Stimulated activated CD4-positive, alpha-beta T cell treated with anti-CD3 and anti-CD28 coated beads, Interleukin-4, amount 100 ng/mL, for 24 hours (primary cell): ENCODE results near the gene PLEKHA8.
"Not testable (repeated sequence)": the region's sequence is repeated elsewhere in the genome, so short reads cannot be mapped to it uniquely, and the experiment has no call there.

ENCODE experiments used
- DNase-seq: peaks from one replicate; pipeline ENCODE4 v3.0.0-alpha.2; 2020

PLEKHA8 gene

DNA sequence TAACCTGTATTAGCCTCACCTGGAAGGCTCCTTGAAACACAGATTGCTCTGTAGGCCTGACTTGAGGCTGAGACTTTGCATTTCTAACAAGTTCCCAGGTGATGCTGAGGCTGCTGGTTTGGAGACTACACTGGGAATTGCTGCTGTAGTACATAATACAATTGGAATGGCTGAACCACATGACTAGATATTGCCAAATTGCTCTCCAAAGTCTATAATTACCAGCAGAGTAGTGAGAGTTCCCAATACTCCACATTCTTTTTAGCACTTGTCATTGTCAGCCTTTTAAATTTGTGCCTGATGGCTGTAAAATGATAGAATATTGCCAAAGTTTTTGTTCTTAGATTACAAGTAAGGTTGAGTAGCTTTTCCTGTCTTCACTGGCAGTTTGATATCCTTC lies 39.9 kb downstream of the PLEKHA8 start:
- no peak for DNase-seq

DNA sequence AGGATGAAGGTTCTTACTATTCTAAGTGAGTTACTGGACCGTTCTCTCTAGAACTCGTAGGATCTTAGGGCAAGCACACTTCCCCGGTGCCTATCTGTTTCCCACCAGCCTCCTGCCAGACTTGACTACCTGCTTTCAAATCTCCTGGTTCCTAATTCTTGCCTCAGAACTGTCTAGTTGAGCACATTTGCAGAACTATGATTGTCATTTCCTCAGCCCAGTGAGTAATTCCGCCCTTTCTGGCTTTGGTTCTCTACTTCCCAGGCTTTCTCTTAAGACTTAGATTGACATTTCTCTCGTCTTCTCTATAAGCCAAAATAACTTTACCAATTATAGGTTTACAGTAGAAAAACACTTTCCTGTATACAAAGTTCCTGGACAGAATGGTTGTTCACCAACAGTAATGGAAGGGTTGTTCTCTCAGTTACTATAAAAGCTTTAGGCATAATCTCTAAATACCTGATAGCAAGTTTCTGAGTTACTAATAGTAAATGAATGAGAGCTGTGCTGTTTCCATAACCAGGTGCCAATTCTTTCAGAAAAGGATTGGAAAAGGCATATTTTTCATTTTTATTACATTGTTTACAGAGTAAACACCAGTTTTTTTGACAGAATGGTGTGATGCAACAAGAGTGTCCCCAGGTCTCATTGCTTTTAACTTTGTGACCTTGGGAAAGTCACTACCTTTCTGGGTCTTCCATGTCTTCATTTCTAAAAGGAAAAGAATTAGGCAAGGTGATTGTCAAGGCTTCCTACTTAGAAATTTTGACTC lies 41.1 kb downstream of the PLEKHA8 start:
- no peak for DNase-seq

DNA sequence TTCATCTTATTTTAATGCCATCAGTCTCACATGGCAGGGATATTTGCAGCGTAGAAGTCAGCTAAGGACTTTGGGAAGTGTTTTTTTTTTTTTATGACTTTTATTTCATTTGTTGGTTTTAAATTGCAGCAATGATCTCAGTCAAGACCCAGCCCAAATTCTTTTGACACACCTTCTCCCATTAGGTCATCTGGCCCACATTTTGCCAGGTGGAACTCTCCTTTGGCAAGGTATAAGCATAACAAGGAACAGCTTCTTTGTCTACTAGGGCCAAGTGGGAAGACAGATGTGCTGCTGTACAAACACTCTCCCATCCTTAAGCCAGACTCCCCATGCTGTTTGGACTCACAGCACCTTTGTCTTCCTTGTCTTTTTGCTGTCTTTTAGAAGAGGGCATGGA lies 41.8 kb downstream of the PLEKHA8 start:
- no peak for DNase-seq

DNA sequence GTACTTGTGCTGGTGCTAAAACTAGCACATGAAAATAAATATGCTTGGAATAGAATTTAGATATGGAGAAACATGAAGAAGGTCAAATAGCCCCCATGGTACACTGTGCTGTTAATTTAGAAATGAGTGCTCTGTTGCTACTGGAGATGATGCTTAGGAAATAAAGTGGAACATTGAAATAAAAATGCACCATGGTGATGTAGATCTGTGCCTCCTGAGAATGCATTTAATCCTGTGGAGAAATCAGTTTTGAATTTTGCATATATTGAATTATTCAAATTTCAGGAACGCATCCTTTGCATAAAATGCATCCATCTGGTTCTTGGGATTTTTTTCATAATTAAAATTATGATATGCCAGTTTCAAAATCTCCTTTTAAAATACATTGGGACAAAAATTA lies 44.5 kb downstream of the PLEKHA8 start:
- no peak for DNase-seq

DNA sequence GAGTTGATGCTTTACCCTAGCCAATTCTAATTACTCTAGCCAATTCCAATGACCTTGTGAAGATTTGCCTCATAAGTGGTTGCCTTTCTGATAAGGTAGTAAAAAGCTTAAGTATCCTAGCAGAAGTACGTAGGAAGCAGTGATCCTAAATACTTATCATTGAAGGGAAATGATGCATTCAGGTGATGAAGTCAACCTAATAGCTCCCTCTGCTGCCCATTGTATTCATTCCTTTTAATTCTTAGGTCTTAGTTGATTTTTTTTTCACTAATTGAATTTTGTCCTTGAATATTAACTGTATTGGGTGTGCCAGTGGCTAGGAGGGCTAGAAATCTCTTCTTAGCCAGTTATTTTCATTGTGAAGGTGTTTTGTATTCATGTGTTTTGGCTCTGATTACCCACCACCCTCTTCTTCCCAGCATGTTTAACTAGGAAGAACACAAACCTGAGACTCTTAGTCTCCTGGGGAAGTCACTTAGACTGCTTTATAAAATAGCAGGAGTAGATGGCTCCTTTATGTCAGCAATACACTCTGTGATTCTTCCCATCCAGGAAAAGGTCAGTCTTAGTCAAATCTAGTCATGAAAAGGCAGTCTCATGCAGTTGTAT lies 46.3 kb downstream of the PLEKHA8 start:
- no peak for DNase-seq

DNA sequence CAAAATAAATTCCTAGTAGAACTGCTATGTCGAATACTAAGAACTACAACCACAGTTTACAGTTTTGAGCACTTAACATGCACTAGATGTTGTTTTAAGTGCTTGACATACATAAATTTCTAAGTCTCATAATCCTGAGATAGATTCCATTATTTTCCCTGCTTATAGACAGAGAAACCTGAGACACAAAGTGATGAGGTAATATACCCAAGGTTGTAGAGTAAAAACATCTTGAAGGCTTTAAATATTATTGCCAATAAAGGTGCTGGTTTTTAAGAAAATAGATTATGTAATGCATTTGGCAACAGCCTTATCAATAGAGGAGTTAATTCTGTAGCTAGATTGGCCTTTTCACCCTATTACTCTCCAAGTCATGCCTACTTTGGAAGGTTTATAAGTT lies 48.2 kb downstream of the PLEKHA8 start:
- no peak for DNase-seq

DNA sequence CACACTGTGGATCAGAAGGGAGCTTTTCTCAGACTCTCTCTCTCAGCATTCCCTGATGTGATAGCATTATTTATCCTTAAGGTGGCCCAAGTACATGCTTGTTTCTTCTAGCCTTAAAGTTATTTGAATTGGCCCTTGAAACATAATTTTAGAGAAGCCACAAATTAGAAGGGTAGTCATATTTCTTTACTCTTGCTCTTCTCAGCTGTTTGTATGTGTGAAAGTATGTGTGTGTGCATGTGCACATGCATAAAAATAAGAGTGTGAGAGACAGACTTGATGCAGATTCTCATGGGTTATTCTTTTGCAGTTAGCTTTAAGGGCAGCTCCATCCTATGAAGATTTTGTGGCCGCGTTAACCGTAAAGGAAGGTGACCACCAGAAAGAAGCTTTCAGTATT lies 50.1 kb downstream of the PLEKHA8 start:
- DNase-seq, result no peak

DNA sequence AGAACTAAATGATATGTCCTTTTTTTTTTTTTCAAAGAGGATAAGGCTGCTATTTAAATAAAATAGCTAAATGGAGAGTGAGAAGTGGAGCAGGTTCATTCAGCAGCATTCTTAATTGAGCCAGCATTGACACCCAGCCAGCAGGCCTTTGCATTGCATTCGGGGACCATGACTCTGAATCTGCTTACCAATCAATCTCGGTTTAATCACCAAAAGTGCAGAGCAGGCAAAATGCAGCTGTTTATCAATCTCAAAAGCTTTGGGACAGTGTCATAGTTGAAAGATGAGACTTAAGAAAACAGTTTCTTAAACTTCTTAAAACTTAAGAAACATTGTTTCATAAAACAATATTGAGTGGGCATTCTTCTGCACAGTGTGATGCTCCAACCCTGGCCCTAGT lies 51.7 kb downstream of the PLEKHA8 start:
- DNase-seq, result no peak

DNA sequence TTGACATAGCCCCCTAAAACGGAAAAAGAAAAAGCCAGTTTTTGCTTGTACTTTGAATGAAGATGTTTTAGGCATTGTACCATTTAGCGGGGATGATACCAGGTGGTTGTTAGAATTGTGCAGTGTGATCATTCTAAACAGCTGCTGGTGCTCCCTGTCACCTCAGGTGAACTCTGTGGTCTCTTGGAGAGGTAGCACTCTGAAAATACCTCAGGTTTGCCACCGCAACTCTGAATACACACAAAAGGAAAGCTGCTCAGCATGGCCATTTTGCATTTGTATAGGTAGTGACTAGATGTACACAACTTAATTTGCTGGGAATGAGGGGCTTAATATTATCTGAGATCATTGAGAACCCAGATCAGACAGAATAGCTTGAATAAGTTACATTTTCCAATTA lies 52.6 kb downstream of the PLEKHA8 start:
- no peak for DNase-seq

DNA sequence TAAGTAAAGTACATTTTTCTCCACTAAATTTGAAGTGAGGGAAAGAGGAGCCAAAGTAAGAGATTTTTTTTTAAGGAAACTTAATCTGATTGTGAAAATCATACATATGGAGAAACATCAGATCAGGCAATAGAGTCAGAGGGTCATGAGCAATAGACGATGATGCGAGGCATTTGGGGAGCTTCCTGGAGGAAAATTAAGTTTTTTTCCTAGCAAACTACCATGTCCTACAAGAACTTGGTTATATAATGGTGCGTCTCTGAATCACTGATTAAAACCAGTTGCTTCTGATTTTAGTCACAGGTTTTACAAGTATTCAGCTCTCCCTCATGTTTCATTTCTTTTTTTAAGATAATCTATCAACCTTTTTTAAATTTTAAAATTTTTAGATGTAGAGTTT lies 54.5 kb downstream of the PLEKHA8 start:
- DNase-seq, result no peak

DNA sequence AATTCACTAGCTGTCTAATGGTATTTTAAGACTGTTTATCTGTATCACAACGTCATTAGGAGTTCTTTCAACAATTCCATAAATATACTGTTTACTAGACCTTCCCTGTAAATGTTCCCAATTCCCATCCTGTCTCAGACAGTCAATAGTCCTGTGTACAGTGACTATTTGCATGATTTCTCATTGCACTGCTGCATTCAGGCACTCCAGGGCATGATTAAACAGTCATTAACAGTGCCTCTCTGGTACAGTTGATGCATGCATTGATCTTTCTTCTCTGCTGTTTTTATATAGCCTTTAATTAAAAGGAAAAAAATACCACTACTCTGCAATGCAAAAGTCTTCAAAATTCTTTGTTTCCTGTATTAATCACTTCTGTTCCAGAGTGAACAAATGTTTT lies 55.1 kb downstream of the PLEKHA8 start:
- no peak for DNase-seq

DNA sequence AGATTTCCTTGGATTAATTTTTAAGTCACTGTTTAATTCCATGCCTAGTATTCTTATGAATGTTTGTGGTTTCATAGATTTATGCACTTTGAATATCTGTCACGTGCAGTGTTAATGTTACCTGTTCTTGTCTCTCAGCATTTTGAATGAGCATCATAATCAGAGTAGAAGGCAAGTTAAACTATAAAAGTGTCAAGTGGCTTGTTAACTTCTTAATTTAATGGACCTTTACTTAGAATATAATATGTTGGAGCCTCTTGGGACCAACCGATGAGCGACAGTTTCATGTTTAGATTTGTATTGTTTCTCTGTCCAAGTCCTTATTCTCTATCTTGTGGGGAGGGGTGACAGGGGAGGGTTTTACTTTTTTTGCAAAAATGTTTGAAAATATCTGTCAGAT lies 56.0 kb downstream of the PLEKHA8 start:
- no peak for DNase-seq

DNA sequence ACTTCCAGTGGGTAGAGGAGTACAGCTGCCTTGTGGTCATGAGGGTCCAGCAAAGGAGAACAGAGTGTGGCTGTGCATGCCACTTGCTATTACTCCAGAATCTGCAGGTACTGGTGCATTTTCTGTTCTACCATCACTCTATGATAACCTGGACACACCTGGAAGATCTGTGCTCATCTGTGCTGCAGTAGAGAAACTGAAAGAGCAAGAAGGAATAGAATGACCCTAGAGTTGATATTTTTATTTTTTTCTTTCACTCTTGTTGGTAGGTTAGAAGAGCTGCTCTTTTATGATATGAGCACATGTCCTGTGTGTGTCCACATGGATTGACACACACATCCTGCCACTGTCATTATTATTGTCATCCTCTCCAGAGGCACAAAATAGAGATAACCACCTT lies 58.3 kb downstream of the PLEKHA8 start:
- no peak for DNase-seq

DNA sequence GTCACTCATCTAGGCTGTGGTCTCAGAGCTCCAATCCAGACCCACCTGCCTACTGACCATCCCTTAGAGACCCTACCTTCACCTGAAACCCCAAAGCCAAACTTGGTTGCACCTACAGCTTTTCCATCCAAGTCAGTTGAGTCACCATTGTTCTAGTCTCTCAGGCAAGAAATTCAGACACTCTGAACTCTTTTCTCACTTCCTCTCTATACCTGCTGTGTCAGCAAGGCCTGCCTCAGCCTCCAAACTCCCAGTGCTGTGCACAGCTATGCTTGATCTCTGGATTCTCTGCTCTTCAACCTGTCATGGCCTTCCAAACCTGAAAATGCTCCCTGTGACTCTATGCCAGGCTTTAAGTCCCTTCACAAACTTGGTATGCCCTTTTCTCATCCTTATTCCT lies 59.2 kb downstream of the PLEKHA8 start:
- no peak for DNase-seq

DNA sequence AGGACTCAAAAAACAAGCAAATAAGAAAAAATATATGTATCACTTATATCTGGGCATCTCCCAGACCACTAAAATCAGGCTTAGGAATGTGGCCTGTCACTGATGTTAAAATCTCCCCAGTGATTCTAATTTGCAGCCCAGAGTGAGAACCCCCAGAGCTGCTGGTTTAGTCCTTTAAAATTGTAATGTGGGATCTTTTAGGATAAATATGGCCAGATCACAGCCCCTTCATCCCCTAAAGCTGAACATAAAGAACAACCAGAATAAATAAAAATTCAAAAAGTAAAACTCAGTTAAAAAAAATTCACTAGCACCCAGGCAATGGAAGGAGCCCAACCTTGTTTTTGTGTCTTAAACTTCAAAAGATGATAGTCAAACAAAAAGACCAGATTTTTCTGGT lies 60.1 kb downstream of the PLEKHA8 start:
- no peak for DNase-seq

DNA sequence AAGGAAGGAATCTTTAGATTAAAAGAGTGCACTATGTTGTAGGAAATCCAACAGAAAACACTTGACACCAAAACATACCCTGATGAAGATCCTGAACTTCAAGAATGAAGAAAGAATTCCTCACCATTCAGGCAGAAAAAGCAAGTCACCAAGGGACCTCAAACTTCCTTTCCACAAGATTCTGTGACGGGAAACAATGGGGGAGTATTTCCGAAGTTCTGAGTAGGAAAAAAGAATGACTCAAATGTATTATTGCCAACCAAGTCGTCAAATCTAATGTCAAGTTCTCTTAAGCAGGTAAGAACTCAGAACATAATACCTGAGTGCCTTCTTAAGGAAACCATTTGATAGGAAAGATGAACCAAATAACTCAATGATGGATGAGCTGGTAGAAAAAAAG lies 61.9 kb downstream of the PLEKHA8 start:
- no peak for DNase-seq

DNA sequence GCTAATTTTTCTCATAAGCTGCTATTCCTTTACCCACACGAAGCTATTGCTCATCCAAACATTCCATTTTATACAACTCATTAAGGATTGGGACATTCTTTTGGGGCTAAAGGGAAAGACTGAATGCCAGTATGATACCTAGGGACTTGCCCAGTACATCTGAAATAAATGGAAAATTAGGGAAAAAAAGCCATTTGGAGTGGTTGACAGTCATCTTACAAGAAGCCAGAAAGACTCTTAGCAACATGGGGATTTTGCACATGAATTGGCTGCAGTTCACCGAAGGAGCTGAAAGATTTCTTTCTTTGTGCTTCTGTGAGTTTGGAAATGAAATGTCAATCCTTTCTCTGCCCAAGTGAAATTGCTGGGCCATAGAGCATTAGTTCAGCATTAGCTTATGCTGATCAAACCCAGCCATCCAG lies 63.3 kb downstream of the PLEKHA8 start:
- DNase-seq, result no peak

DNA sequence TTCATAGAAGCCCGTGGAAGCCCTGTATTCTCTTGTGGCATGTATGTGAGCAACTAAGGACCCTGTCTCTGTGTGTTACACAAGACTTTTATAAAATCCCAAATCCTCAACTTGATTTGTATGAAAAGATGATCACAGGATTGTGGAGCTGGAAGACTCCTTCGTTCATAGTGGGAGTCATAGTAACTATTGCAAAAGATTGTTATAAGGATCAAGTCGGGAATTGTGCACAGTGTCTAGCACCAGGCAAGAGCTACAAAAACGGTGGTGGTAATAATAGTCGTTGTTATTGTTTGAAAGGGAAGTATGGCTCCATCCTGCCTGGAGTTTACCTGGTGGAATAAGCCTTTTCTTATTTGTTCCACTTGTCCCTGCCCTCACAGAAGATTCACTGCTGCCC lies 63.8 kb downstream of the PLEKHA8 start:
- DNase-seq, result no peak

DNA sequence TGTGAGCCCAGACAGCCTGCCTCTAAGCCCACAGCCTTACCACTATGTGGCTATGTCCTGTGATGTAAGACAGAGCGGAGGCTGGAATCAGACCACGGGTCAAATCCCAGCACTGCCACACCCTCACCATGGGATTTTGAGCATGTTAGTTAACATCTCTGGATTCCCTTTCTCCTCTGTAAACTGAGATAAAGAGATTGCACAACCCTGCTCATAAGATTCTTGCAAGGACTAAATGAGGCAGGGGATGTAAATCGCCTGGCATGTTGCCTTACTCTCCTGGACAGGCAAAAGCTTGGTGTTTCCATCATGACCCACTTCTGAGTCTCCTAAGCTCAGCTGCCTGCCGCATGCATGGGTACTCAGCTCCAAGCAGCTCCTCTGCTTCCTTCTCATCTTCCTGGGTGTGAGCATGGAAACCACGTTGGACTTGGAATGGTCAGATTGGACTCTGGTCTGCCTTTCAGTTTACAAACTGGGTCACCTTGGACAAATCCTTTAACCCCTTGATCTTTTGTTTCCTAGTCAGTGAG lies 65.3 kb downstream of the PLEKHA8 start:
- DNase-seq, result no peak

DNA sequence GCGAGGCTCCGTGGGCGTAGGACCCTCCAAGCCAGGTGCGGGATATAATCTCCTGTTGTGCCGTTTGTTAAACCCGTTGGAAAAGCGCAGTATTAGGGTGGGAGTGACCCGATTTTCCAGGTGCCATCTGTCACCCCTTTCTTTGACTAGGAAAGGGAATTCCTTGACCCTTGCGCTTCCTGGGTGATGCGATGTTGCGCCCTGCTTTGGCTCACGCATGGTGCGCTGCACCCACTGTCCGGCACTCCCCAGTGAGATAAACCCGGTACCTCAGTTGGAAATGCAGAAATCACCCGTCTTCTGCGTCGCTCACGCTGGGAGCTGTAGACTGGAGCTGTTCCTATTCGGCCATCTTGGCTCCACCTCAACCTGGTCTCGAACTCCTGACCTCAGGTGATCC lies 70.4 kb downstream of the PLEKHA8 start:
- DNase-seq, result not testable (repeated sequence)

DNA sequence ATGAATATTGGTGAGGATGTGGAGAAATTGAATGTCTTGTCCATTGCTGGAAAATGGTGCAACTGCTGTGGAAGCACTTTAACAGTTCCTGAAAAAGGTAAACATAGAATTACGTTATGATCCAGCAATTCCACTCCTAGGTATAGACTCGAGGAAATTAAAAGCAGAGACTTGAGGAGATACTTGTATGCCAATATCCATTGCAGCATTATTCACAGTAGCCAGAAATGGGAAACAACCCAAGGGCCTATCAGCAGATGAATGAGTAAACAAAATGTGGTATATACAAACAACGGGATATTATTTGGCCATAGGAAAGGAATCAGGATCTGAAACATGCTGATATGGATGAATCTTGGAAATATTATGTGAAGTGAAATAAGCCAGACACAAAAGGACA lies 74.1 kb downstream of the PLEKHA8 start:
- DNase-seq, result no peak

DNA sequence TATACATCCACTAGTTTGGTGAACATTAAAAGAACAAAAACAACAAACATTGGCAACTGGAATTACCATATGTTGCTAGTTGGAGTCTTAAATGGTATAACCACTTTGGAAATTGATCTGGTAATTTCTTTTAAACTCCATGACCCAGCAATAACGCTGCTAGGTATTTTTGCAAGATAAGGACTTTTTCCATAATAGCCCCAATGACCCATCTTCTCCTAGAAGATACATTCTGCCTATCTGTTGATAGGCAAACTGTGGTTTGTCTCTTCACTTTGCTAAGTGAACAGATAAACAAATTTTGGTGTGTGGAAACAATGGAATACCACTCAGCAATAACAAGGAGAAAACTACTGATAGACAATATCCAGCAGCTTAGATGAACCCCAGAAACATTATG lies 75.9 kb downstream of the PLEKHA8 start:
- DNase-seq, result no peak

DNA sequence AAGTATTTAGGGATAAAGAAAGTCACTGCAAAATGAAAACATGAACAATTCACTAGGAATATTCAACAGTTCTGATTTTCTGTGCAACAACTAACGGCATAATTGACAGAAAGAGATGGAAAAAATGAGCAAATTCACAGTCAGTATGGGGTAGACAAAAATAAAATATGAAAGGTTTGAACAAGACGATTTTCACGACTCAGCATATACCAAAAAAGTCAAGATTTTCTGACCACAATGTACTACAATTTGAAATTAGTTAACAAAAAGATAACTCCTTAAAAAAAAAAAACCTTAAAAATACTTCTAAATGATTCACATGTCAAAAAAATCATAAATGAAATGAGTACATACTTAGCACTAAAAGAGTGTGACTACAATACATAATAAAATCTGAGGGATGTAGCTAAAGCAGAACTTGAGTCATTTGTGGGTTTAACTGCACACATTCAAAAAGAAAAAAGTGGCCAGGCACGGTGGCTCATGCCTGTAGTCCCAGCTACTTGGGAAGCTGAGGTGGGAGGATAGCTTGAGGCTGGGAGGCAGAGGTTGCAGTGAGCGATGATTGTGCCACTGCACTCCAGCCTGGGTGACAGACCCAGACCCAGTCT lies 84.0 kb downstream of the PLEKHA8 start:
- DNase-seq, result no peak

DNA sequence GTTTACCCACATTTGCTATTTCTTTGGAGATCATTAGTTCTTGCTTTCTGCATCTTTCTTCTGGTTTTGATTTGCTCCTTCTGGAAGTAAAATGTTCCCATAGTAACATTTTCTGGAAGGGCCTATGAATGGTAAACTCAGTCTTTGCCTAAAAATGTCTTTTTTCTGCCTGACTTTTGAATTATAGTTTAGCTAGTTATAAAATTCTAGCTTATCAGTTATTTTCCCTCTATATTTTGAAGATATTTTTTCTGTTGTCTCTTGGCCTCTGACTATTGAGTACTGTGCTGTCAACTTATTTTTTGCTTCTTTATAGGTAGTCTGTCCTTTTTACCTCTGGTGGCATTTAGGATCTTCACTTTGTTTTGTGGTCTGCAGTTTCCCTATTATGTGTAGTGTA lies 84.9 kb downstream of the PLEKHA8 start:
- DNase-seq, result no peak
